ENCODE data around the gene CPED1.
"Not testable (repeated sequence)": the region's sequence is repeated elsewhere in the genome, so short reads cannot be mapped to it uniquely, and the experiment has no call there.

CPED1 gene

GRCh38 chr7:120997882-120998474 is 9.5 kb downstream of the CPED1 start:
- DNase-seq = no peak

GRCh38 chr7:120998520-120998919 is 10.0 kb downstream of the CPED1 start:
- no peak for DNase-seq

GRCh38 chr7:120998996-120999565 is 10.6 kb downstream of the CPED1 start:
- no peak for DNase-seq

- DNase-seq = no peak
These were observed 11.8 kb downstream of the CPED1 start for GRCh38 chr7:121000081-121000983.

- no peak for DNase-seq
These were observed 12.9 kb downstream of the CPED1 start for GRCh38 chr7:121001234-121001906.

GRCh38 chr7:121002048-121002756 is 13.7 kb downstream of the CPED1 start:
- DNase-seq = no peak

GRCh38 chr7:121002757-121003200 is 14.3 kb downstream of the CPED1 start:
- no peak for DNase-seq

- no peak for DNase-seq
These were observed 15.6 kb downstream of the CPED1 start for GRCh38 chr7:121003986-121004685.

GRCh38 chr7:121005058-121005457 is 16.5 kb downstream of the CPED1 start:
- DNase-seq = not testable (repeated sequence)

- DNase-seq = no peak
These were observed 17.6 kb downstream of the CPED1 start for GRCh38 chr7:121005996-121006584.

- no peak for DNase-seq
These were observed 18.3 kb downstream of the CPED1 start for GRCh38 chr7:121006711-121007315.

- DNase-seq = no peak
These were observed 20.3 kb downstream of the CPED1 start for GRCh38 chr7:121008816-121009215.

GRCh38 chr7:121011401-121011800 is 22.9 kb downstream of the CPED1 start:
- no peak for DNase-seq

- DNase-seq = no peak
These were observed 23.8 kb downstream of the CPED1 start for GRCh38 chr7:121012170-121012874.

GRCh38 chr7:121012919-121013318 is 24.4 kb downstream of the CPED1 start:
- DNase-seq = no peak

- no peak for DNase-seq
These were observed 27.0 kb downstream of the CPED1 start for GRCh38 chr7:121015560-121015959.

- no peak for DNase-seq
These were observed 28.5 kb downstream of the CPED1 start for GRCh38 chr7:121016966-121017365.

GRCh38 chr7:121017586-121017985 is 29.1 kb downstream of the CPED1 start:
- no peak for DNase-seq

- no peak for DNase-seq
These were observed 30.5 kb downstream of the CPED1 start for GRCh38 chr7:121019018-121019417.

- DNase-seq = no peak
These were observed 31.9 kb downstream of the CPED1 start for GRCh38 chr7:121020249-121020988.
